ENCODE results near the gene RIMBP2.

RIMBP2 gene

GRCh38 chr12:130687190-130687589 is 28.9 kb downstream of the RIMBP2 start:
- POLR2A ChIA-PET: no interaction called here
- Histone ChIP-seq H3K4me1 (ENCODE audit: control insufficient read depth, insufficient read depth, low read length) (no peaks in the 10 kb centered on the region), H3K36me3 (ENCODE audit: control insufficient read depth in 2 of 2, insufficient read depth in 1 of 2, low read length in 2 of 2) (no peaks in the 10 kb centered on the region), H3K9me3 (ENCODE audit: control insufficient read depth, insufficient read depth, low read depth, low read length) (no peaks in the 10 kb centered on the region), H3K27ac (ENCODE audit: extremely low read depth, low read depth, low read length) (no peak overlapping the region), H3K4me3 (ENCODE audit: low read depth, low read length) (no peak overlapping the region)
- CTCF ChIA-PET: no interaction called here
- TF ChIP-seq ZNF274 (IDR thresholded peaks at IDR 0.05; ENCODE audit: low read length) (no peak), ZNF274 (tag by site-specific recombination; IDR thresholded peaks at IDR 0.05; ENCODE audit: borderline replicate concordance) (no peak), ZBTB10 (tag by site-specific recombination; IDR thresholded peaks at IDR 0.05) (no peak), ZNF501 (tag by site-specific recombination; IDR thresholded peaks at IDR 0.05) (no peak), PRDM4 (tag by site-specific recombination; IDR thresholded peaks at IDR 0.05) (no peak), ZNF548 (tag by site-specific recombination; IDR thresholded peaks at IDR 0.05) (no peak), ZNF112 (tag by site-specific recombination; IDR thresholded peaks at IDR 0.05) (no peak), ZNF792 (tag by site-specific recombination; IDR thresholded peaks at IDR 0.05) (no peak), ZNF248 (tag by site-specific recombination; IDR thresholded peaks at IDR 0.05) (no peak), TRIM28 (IDR thresholded peaks at IDR 0.05; ENCODE audit: borderline replicate concordance, low read length) (no peak)

GRCh38 chr12:130686511-130686991 is 29.5 kb downstream of the RIMBP2 start:
- Histone ChIP-seq H3K4me3 (ENCODE audit: low read depth, low read length) (no peak overlapping the region), H3K9me3 (ENCODE audit: control insufficient read depth, insufficient read depth, low read depth, low read length) (no peaks in the 10 kb centered on the region), H3K27ac (ENCODE audit: extremely low read depth, low read depth, low read length) (no peak overlapping the region), H3K36me3 (ENCODE audit: control insufficient read depth in 2 of 2, insufficient read depth in 1 of 2, low read length in 2 of 2) (no peaks in the 10 kb centered on the region), H3K4me1 (ENCODE audit: control insufficient read depth, insufficient read depth, low read length) (no peaks in the 10 kb centered on the region)
- no peak for TF ChIP-seq RBAK (tag by site-specific recombination; IDR thresholded peaks at IDR 0.05)
- TF ChIP-seq ZNF658 (tag by site-specific recombination; IDR thresholded peaks at IDR 0.05): no peak
- TF ChIP-seq ZBTB26 (tag by site-specific recombination; optimal IDR thresholded peaks at IDR 0.05): no peak
- no peak for TF ChIP-seq ZNF514 (tag by site-specific recombination; IDR thresholded peaks at IDR 0.05)
- TF ChIP-seq ZNF350 (tag by site-specific recombination; IDR thresholded peaks at IDR 0.05): no peak
- no peak for TF ChIP-seq ZNF704 (tag by site-specific recombination; IDR thresholded peaks at IDR 0.05)
- TF ChIP-seq ZBTB1 (tag by site-specific recombination; IDR thresholded peaks at IDR 0.05): no peak
- no peak for TF ChIP-seq ZBTB20 (tag by site-specific recombination; IDR thresholded peaks at IDR 0.05)
- TF ChIP-seq ZNF645 (tag by site-specific recombination; IDR thresholded peaks at IDR 0.05): no peak
- TF ChIP-seq ZNF571 (tag by site-specific recombination; IDR thresholded peaks at IDR 0.05): no peak
- TF ChIP-seq ZNF423 (tag by site-specific recombination; IDR thresholded peaks at IDR 0.05): no peak
- TF ChIP-seq ZNF16 (tag by site-specific recombination; IDR thresholded peaks at IDR 0.05; ENCODE audit: low read depth): no peak
- no peak for TF ChIP-seq ZNF654 (tag by site-specific recombination; IDR thresholded peaks at IDR 0.05; ENCODE audit: low read depth)
- no peak for TF ChIP-seq ZNF76 (tag by site-specific recombination; IDR thresholded peaks at IDR 0.05; ENCODE audit: borderline replicate concordance, low read depth)
- no peak for TF ChIP-seq ZBTB17 (tag by site-specific recombination; IDR thresholded peaks at IDR 0.05)
- no peak for TF ChIP-seq ZNF830 (tag by site-specific recombination; IDR thresholded peaks at IDR 0.05; ENCODE audit: low read depth)
- TF ChIP-seq ZNF146 (tag by site-specific recombination; IDR thresholded peaks at IDR 0.05): no peak
- POLR2A ChIA-PET: no interaction called here
- CTCF ChIA-PET: no interaction called here

Measured in HEK293 (cell line).